Measurements from ENCODE around the gene COL9A3. TPM values are rescaled to one million over a fixed set of nuclear protein-coding genes. Genes with fewer than 3 reads are reported as not detected.

The COL9A3 gene
- total RNA-seq, 1 donor from 2014 or later = 576 TPM

GRCh38 chr20:62884556-62884955 is 67.7 kb downstream of the COL9A3 start:
- H3K27me3 Mint-ChIP-seq (ENCODE audit: low read depth) = no peaks in the 10 kb centered on the region
- no peak for DNase-seq (ENCODE audit: low spot score in 2 of 2, unreplicated experiment in 2 of 2)
- H3K9me3 Mint-ChIP-seq = no peaks in the 10 kb centered on the region
- H3K4me3 Mint-ChIP-seq = no peak overlapping the region
- H3K36me3 Mint-ChIP-seq = peaks cover 21% of the 10 kb centered on the region
- peaks cover 7% of the 10 kb centered on the region for H3K4me1 Mint-ChIP-seq
- TF ChIP-seq CTCF (IDR thresholded peaks at IDR 0.05; ENCODE audit: unreplicated experiment) = no peak
- H3K27ac Mint-ChIP-seq = no peak overlapping the region

- Mint-ChIP-seq H3K4me3 (no peak overlapping the region), H3K27ac (no peak overlapping the region), H3K27me3 (ENCODE audit: low read depth) (no peaks in the 10 kb centered on the region), H3K9me3 (no peaks in the 10 kb centered on the region), H3K36me3 (peaks cover 21% of the 10 kb centered on the region), H3K4me1 (peaks cover 7% of the 10 kb centered on the region)
- no peak for TF ChIP-seq CTCF (IDR thresholded peaks at IDR 0.05; ENCODE audit: unreplicated experiment)
- no peak for DNase-seq (ENCODE audit: low spot score in 2 of 2, unreplicated experiment in 2 of 2)
Observed at GRCh38 chr20:62885046-62885895, 68.4 kb downstream of the COL9A3 start.

- H3K27me3 Mint-ChIP-seq (ENCODE audit: low read depth) = no peaks in the 10 kb centered on the region
- peaks cover 28% of the 10 kb centered on the region for H3K36me3 Mint-ChIP-seq
- no peak for DNase-seq (ENCODE audit: low spot score in 2 of 2, unreplicated experiment in 2 of 2)
- H3K9me3 Mint-ChIP-seq = no peaks in the 10 kb centered on the region
- peaks cover 7% of the 10 kb centered on the region for H3K4me1 Mint-ChIP-seq
- TF ChIP-seq CTCF (IDR thresholded peaks at IDR 0.05; ENCODE audit: unreplicated experiment) = no peak
- no peak overlapping the region for H3K4me3 Mint-ChIP-seq
- H3K27ac Mint-ChIP-seq = peak overlapping the region; percentile 1
Observed at GRCh38 chr20:62885896-62886708, 69.3 kb downstream of the COL9A3 start.

GRCh38 chr20:62886709-62887058 is 69.8 kb downstream of the COL9A3 start:
- Mint-ChIP-seq H3K36me3 (peaks cover 30% of the 10 kb centered on the region), H3K27me3 (ENCODE audit: low read depth) (no peaks in the 10 kb centered on the region), H3K4me1 (peaks cover 7% of the 10 kb centered on the region), H3K4me3 (no peak overlapping the region), H3K27ac (peak overlapping the region; percentile 1), H3K9me3 (no peaks in the 10 kb centered on the region)
- DNase-seq (ENCODE audit: low spot score in 2 of 2, unreplicated experiment in 2 of 2) = no peak
- no peak for TF ChIP-seq CTCF (IDR thresholded peaks at IDR 0.05; ENCODE audit: unreplicated experiment)

GRCh38 chr20:62887152-62887859 is 70.5 kb downstream of the COL9A3 start:
- Mint-ChIP-seq H3K9me3 (no peaks in the 10 kb centered on the region), H3K4me1 (peaks cover 7% of the 10 kb centered on the region), H3K4me3 (no peak overlapping the region), H3K27me3 (ENCODE audit: low read depth) (no peaks in the 10 kb centered on the region), H3K36me3 (peaks cover 29% of the 10 kb centered on the region), H3K27ac (no peak overlapping the region)
- no peak for DNase-seq (ENCODE audit: low spot score in 2 of 2, unreplicated experiment in 2 of 2)
- no peak for TF ChIP-seq CTCF (IDR thresholded peaks at IDR 0.05; ENCODE audit: unreplicated experiment)

All from mesothelial cell of epicardium (in vitro differentiated cells).